ENCODE data around the gene SLC12A2.

Gene SLC12A2

DNA sequence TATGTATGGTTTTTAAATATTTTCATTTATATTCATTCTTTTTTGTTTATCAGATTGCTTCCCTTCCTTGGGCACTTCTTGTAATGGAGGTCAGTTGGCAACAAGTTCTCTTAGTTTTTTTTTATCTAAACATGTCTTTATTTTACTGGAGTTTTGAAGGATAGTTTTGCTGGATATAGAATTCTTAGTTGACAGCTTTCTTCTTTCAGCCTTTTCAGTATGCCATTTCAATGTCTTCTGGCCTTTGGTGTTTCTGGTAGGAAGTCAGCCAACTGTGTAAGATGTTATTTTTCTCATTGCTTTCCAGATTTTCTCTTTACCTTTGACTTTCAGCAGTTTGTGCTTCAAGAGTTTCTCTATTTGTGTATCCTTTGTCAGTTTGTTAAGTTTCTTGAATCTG, 14.2 kb downstream of the SLC12A2 start:
- DNase-seq: no peak

DNA sequence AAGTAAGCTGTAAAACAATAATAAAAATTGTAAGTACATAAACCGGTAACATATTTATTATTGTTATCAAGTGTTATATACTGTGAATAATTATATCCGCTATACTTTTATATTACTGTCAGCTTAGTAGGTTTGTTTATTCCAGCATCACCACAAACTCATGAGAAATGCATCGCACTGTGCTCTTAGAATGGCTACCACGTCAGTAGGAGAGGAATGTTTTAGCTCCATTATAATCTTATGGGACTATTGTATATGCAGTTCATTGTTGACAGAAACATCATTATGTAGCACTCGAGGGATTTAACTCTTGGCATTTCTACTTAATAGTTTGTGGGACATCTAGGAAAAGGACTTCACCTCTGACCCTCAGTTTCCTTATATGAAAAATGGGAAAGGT, 16.4 kb downstream of the SLC12A2 start:
- no peak for DNase-seq

DNA sequence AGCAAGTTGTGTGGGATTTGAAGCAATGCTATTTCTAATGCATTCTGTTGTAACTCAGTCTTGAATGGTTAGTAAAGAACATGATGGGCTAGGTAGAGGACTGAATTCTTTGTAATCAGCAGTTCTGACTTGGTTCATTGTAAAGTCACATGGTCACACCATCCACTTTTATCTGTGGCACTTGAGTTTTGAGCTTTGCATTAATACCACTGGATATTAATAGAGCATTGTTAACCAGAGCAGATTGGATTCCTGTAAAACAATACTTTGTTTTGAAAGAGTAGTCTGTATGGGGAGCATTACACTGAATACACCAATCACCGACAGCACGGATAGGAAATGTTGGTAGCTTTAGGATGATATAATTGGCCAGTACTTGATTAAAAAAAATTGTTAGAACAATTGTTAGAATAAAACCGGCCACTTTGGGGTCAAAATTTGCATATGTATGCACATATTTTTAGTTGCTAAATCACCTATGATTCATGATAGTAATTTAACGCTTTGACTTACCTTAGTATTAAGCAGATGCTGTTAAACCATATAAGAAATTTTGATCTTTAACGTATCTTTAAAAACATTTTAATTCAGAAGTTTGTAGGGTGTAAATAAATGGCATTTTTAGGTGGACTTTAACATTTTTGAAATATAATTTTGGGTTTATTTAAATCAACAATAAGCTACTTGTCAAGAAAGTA, 17.4 kb downstream of the SLC12A2 start:
- DNase-seq: no peak

DNA sequence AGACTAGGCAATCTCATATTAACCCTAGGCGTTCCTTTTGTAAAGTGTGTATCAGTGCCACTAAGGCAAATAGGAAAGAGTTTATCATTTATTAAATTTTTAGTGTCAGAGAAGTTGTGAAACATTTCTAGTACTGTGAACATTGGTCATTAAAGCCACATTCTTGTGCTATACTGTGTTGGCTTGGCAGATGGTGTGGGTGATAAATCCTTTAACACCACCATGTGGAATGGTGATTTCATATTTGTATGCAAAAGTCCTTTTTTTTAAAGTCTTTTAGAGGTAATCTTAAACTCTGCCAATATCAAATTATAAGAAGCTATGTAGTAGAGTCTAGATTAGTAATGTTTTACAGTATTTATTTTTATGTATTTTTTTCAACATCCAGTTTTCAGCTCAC, 18.1 kb downstream of the SLC12A2 start:
- DNase-seq: no peak

DNA sequence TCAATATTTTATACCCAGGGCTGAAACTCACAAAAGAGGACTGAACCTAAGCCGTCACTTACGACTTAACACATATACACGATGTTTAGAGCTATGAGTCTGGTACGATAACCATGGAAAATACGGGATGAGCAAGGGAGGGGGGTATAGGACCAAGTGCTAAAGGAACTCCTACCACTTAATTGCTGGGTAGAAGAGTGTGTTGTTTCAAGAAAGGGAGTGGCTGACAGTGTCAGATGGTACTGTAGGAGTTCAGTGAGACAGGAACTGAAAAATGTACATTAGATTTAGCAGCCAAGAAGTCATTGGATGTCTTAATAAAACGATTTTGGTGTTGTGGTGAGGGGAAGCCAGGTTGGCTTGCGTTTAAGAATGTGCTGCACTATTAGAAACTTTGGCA, 21.6 kb downstream of the SLC12A2 start:
- DNase-seq: no peak

DNA sequence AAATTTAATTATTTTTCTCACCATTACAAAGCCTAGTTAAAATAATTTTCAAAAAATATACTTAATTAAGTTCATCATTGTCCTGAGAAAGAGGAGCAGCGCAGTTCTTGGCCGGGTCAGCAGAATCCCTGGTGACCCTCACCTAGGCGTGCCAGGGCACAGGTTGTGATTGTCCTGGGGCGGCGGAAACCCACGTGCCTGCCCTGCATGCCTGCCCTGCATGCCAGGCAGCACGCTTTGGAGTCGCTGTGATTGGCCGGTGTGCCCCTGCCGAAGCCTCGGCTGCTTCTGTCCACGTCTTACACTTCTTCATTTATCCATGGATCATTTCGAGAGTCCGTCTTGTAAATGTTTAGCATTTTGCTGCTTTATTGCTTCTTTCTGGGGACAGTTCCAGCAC, 25.6 kb downstream of the SLC12A2 start:
- no peak for DNase-seq

DNA sequence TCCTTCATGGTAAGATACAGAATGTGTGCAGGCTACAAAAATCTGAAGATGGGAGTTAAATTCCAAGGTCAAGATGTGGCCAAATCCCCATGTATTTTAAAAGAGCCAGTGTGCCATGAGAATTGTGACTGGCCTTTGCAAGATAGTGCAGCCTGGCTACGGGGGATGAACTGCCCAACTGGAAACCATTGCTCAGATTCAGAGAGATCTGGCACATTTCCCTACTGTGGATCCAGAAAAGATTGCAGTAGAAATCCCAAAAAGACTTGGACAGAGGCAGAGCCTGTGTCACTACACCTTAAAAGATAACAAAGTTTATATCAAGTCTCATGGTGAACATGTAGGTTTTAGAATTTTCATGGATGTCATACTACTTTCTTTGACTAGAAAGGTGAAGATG, 26.2 kb downstream of the SLC12A2 start:
- no peak for DNase-seq

DNA sequence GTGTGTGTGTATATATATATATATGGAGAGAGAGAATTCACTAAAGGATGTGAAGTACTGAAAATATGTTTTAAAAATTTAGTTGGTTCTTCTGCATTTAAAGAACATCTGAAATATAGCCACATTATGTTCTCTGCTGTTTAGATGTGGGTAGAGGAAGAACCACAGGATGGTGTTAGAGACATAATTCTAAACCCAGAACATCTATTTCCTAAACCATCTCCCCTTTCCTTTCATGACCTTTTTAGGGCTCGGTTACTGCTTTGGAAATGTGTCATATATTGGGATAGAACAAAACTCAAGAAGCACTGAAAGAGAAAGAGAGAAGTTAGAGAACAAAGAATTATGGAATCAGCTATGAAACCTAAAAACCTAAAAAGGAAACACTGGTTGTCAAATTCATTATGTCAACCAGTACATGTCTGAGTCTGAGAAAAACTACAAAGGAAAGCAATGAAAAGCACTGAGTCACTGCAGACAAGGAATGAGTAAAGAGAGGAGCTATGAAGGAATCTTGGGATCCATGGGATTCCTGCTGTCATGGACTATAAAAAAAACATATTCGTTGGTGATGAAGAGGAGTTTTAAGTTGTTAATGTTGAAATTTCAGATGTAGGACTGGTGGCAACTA, 28.4 kb downstream of the SLC12A2 start:
- DNase-seq: no peak

DNA sequence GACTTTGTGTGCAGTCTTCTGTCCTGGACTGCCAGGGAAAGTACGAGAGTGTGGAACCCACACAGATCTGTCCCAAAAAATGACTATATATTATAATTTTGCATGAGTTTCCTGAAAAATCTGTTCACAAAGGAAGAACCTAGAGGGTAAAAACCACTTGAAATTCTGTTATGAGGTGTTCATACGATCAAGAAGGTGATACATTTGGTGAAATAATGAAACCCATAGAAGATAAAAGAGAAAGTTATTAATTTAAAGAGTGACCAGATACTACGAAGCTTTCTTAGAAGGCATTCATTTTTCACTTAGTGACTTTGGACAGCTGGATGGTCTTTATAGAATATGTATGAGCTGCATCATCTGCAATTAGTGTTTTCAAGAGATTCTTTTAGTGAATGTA, 32.9 kb downstream of the SLC12A2 start:
- no peak for DNase-seq

DNA sequence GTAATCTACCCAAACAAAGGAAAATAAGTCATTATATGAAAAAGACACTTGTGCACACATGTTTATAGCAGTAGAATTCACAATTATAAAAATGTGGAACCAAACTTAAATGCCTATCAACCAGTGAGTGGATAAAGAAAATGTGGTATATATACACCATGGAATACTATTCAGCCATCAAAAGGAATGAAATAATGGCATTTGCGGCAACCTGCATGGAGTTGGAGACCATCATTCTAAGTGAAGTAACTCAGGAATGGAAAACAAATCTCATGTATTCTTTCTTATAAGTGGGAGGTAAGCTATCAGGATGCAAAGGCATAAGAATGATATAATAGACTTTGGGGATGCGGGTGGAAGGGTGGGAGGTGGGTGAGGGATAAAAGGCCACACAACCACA, 34.6 kb downstream of the SLC12A2 start:
- DNase-seq: no peak

DNA sequence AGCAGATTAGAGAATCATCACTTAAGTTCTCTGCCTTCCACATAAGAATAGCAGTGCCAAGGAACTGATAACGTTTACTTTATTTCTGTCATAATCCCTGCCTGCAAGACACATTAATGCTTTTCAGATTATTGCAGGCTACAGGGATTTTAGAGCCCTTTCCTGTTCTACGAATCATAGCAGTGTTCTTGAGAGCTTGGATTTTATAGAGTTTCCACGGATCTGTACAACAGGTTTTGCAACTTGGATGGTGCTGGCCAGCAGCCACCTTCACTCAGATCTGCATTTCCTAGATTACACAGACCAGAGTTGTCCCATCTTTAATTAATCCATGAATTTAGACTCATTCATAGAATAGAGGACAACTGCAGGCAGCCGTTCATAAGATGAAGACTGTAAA, 38.1 kb downstream of the SLC12A2 start:
- DNase-seq: no peak

DNA sequence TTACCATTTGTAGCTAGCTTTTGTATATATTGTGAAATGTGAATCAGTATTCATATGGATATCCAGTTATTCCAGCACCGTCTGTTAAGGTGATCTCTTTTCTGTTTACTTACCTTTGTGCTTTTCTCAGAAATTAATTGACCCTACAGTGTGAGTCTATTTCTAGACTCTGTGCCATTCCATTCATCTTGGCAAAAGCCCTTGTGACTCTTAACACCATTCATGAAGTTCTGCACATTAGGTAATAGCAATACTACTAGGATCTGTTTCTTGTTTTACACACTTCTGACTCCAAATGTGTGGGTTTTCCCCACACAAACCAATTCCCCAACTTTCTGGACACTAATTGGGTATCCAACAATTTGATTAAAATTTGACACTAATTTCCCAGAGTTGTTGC, 40.4 kb downstream of the SLC12A2 start:
- DNase-seq: no peak

DNA sequence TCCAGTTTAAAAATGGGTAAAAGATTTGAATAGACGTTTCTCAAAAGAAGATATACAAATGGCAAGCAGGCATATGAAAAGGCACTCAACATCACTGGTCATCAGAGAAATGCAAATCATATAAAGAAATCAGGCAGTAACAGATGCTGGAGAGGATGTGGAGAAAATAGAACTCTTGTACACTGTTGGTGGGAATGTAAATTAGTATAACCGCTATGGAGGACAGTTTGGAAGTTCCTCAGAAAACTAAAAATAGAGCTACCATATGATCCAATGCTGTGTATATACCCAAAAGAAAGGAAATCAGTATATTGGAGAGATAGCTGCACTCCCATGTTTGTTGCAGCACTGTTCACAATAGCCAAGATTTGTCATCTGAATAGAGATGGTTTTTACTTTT, 42.7 kb downstream of the SLC12A2 start:
- DNase-seq: no peak

DNA sequence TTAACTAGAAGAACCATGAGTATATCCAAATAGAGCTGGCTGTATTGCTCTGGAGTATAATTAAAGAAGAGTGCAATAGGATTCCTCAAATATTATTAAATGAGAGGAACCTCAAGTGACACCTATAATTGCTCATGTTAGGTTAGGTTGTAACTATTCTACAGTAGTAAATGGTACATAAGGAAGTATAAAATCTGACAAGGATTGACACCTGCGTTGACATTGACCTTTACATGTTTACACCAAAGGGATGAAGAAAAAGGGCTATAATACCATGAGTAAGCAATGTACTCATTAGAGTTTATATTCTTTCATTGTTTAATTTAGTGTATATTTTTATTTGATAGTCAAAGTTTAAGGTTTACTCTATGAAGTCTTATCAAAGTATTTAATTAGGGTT, 48.9 kb downstream of the SLC12A2 start:
- DNase-seq: no peak

DNA sequence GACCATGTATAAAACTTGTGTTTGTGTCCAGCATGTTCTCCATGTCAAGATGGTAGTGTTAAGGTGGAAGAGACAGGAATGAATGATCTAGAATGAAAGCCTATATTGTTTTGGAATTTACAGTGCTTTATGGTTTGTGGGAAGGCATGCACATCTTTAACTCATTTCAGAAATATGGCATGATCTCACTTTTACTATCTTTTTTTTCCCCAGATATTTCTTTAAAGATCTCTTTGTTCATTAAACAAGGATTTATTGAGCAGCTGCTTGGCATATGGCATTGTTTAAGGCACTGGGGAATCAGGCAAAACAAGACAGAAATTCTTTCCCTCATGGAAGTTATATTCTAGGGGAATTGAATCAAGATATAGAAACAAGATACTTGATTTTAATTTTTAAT, 51.7 kb downstream of the SLC12A2 start:
- no peak for DNase-seq

DNA sequence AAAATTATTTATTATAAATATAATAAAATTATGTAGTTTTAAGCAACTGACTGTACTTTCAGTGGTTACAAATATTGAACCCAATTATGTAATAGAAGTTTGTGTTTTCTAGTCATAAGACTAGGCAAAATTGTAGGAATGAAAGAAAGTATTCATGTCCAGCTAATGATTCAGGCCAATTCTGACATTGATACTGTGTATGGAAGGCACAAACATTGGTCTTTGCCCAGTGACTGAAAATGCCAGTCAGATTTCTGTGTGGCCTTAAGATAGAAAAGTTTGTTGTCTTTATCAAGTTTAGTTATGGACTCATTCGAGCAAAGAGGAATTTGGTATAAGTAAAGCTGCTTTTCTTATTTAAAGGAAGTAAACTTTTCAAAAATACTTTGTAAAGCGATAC, 60.3 kb downstream of the SLC12A2 start:
- no peak for DNase-seq

DNA sequence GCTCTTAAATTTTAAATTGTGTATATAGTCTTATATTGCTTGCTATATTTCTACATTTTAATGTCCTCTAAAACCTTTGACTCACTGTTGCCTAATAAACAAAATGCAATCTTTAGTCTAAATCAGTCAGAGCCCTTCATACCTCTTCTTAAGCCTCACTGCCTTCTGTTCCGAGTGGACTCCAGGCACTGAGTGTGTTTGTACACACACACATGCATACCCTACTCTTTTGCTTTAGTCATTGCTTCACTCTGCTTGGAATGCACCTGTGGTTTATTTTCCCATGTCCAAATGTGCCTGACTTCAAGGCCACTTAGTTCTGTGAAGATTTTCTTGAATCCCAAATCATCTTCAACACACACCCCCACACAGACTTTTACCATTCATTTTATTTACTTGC, 60.9 kb downstream of the SLC12A2 start:
- DNase-seq: no peak

DNA sequence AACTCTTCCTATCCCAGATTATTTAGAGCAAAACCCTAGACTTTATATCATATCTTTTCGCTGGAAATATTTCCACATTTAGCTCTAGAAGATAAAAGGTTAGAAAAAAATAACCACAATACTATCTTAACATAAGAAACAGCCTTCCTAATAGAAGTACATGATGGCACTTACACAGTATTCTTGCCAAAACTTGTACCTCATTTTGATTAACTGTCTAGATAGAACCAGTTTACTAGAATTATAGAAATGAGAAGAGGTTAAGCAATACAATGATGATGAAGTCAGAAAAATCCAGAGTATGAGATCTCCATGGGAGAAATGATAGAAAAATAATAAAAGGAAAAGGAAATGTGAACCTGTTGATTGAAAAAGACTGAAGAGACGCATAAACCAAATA, 63.1 kb downstream of the SLC12A2 start:
- no peak for DNase-seq

DNA sequence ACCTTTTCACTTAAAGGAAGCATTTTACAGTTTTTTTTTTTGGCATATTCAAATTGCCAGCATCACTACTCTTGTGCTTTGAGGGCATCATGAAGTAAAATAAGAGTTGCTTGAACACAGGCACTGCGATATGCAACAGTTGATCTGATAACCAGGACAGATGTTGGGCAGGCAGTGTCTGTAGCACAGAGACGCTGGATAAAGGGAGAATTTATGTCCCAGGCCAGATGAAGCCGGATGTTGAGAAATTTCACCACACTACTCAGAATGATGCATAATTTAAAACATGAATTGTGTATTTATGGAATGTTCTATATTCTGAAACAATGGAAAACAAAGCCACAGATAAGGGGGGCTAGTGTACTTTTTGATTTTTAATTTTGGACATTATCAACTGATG, 71.4 kb downstream of the SLC12A2 start:
- no peak for DNase-seq

DNA sequence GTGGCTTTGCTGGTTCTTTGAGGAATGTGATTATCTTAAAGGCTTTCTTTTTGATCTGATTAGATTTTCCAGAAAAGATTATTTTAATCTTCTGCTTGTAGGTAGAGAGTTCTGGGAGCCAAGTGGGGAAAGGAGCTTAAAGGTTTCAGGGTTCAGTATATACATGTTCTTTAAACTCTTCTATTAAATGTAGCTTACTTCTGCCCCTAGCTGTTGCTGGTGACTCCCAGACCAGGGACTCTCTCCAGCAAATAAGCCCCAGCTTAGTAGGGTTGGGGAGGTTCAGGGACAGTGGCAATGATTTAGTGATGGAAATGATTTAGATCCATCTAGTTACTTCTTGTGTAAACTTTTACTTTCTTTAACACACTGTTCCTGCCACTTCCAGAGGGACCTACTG, 72.2 kb downstream of the SLC12A2 start:
- no peak for DNase-seq

DNA sequence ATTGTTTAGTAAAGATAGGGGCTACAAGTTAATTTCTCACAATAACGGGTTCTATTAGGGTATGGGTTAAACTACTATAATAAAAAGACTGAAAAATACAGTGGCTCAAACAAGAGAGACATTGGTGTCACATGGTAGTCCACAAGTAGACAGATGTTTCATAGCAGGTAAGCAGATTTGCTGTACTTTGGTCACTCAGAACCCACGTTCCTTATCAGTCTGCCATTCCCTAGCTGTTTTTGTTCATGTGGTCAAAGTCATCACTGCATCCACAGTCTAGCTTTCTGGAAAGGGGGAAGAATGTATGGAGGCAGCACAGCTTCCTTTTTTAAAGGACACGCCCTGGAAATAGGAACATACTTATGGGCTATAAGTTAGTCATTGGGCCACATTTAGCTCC, 73.0 kb downstream of the SLC12A2 start:
- no peak for DNase-seq

DNA sequence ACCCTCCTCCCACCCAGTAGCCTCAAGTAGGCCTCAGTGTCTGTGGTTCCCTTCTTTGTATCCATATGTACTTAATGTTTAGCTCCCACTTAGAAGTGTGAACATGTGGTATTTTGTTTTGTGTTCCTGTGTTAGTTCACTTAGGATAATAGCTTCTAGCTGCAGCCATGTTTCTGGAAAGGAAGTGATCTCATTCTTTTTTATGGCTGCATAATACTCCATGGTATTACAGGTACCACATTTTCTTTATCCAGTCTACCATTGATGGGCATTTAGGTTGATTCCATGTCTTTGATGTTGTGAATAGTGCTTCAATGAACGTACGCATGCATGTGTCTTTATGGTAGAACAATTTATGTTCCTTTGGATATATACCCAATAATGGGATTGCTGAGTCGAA, 74.8 kb downstream of the SLC12A2 start:
- no peak for DNase-seq

DNA sequence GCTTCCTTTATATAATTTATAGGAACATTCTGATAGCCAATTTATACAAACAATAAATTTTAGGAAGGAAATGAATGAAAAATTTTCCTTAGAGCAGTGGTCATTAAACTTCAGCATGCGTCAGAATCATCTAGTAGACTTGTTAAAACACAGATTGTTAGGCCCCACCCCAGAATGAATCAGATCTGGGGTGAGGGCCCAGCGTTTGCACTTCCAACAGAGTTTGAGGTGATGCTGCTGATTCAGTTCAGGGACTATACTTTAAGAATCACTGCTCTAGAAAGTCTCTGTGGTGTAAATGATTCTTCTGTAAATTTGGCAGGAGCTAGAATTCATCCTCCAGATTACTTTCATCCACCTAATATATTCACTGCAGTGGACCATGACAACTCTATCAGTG, 80.4 kb downstream of the SLC12A2 start:
- DNase-seq: no peak

DNA sequence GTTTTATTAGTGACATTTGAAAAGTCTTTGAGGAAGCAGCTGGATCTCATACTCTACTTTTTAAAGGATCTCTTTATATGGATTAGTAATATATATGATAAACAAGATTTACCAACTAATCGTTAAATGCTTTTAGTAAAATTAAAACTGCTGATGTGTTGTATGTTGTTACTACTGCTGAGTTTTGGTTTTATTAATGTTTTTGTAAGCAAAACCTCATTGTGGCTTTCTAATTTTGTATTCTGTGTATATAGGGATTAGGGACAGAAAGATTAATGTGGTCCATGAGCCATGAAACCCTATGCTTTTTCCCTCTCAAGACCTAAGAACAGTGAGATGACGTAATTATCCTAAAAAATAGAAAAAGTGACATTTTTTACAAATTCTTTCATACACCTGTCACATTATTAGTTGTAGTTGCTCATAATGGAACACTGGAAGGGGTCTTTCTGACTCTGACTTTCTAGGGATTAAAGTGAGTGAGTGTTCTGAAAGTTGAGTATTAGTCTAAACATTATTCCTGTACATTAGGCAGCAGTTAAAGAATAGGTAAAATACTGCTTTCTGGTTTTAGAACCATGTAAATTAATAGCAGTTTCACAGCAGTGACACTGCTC, 85.9 kb downstream of the SLC12A2 start:
- no peak for DNase-seq

DNA sequence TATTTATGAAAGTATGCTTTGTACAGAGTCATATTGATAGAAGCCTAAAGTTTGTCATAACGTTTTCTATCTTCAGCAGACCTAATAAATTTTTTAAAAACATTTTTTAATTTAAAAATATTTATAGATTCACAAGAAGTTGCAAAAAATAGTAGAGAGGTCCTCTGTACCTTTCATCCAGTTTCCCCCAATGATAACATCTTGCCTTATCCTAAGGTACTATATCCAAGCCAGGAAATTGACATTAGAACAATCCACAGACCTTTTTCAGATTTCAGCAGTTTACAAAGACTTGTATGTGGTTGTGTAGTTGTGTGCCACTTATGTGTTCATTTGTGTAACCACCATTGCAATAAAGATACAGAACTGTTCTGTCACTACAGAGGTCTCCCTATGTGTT, 88.5 kb downstream of the SLC12A2 start:
- no peak for DNase-seq
